Duodenal mucosa (tissue), 2 donors: ENCODE data around the gene CISH.

Experiments used
- H3K27ac ChIP-seq: one replicate; pipeline ENCODE4 v1.7.0; 2013; ENCODE audit warnings: low read depth, low read length
- H3K27me3 ChIP-seq, 2 donors: one replicate each; pipeline ENCODE4 v1.7.0; 2013; ENCODE audit warnings: low read length in 2 of 2, control low read depth in 1 of 2; ENCODE audit not compliant: insufficient read depth in 2 of 2, control insufficient read depth in 1 of 2
- H3K36me3 ChIP-seq, 2 donors: one replicate each; pipeline ENCODE4 v1.7.0; 2013; ENCODE audit warnings: low read length in 2 of 2, control low read depth in 1 of 2; ENCODE audit not compliant: insufficient read depth in 2 of 2, control insufficient read depth in 1 of 2
- H3K4me1 ChIP-seq, 2 donors: one replicate each; pipeline ENCODE4 v1.7.0; 2013; ENCODE audit warnings: low read length in 2 of 2, control low read depth in 1 of 2; ENCODE audit not compliant: insufficient read depth in 2 of 2, control insufficient read depth in 1 of 2
- H3K4me3 ChIP-seq, 2 donors: one replicate each; pipeline ENCODE4 v1.7.0; 2013; ENCODE audit warnings: low read length in 2 of 2, low read depth in 1 of 2
- H3K9ac ChIP-seq, 2 donors: one replicate each; pipeline ENCODE4 v1.7.0; 2013; ENCODE audit warnings: low read length in 2 of 2, low read depth in 1 of 2
- H3K9me3 ChIP-seq, 2 donors: one replicate each; pipeline ENCODE4 v1.7.0; 2013; ENCODE audit warnings: low read length in 2 of 2, control low read depth in 1 of 2; ENCODE audit not compliant: control insufficient read depth in 1 of 2

The CISH gene

GRCh38 chr3:50616770-50617095 lies 5.2 kb upstream of the CISH start:
- Histone ChIP-seq H3K9ac (peak overlapping the region; percentile 42 to 68), H3K4me3 (peak overlapping the region; percentile 84 to 86), H3K36me3 (no peaks in the 10 kb centered on the region), H3K4me1 (peaks cover 43 to 54% of the 10 kb centered on the region in 2 donors), H3K27ac (peak overlapping the region; percentile 67), H3K9me3 (no peaks in the 10 kb centered on the region), H3K27me3 (no peaks in the 10 kb centered on the region)

GRCh38 chr3:50616003-50616769 lies 4.6 kb upstream of the CISH start:
- Histone ChIP-seq H3K27me3 (no peaks in the 10 kb centered on the region), H3K4me3 (peak overlapping the region; percentile 84 to 86), H3K27ac (peak overlapping the region; percentile 67), H3K9ac (peak overlapping the region; percentile 42 to 68), H3K4me1 (peaks cover 43 to 54% of the 10 kb centered on the region in 2 donors), H3K9me3 (no peaks in the 10 kb centered on the region), H3K36me3 (no peaks in the 10 kb centered on the region)

- Histone ChIP-seq H3K9me3 (no peaks in the 10 kb centered on the region), H3K4me1 (peaks cover 49 to 56% of the 10 kb centered on the region in 2 donors), H3K36me3 (peaks cover 0 to under 1% of the 10 kb centered on the region in 2 donors), H3K9ac (no peak overlapping the region), H3K27me3 (no peaks in the 10 kb centered on the region), H3K27ac (no peak overlapping the region), H3K4me3 (no peak overlapping the region)
Measured at GRCh38 chr3:50615190-50615589, 3.6 kb upstream of the CISH start.

- peaks cover 7 to 10% of the 10 kb centered on the region in 2 donors for H3K36me3 ChIP-seq
- peaks cover 47 to 60% of the 10 kb centered on the region in 2 donors for H3K4me1 ChIP-seq
- no peaks in the 10 kb centered on the region for H3K9me3 ChIP-seq
- peak overlapping the region; percentile 54 to 89 for H3K4me3 ChIP-seq
- no peaks in the 10 kb centered on the region for H3K27me3 ChIP-seq
- peak overlapping the region; percentile 89 for H3K27ac ChIP-seq
- peak overlapping the region; percentile 43 to 88 for H3K9ac ChIP-seq
Measured at GRCh38 chr3:50612970-50613846, 1.6 kb upstream of the CISH start.

GRCh38 chr3:50612234-50612882 lies 784 bp upstream of the CISH start:
- peak overlapping the region; percentile 89 for H3K27ac ChIP-seq

GRCh38 chr3:50610992-50611463 lies 546 bp downstream of the CISH start:
- Histone ChIP-seq H3K4me1 (peaks cover 55 to 66% of the 10 kb centered on the region in 2 donors), H3K27ac (peak overlapping the region; percentile 89), H3K4me3 (peak overlapping the region; percentile 89 to 92), H3K9ac (peak overlapping the region; percentile 88 to 97), H3K9me3 (no peaks in the 10 kb centered on the region), H3K27me3 (no peaks in the 10 kb centered on the region), H3K36me3 (peaks cover 24 to 29% of the 10 kb centered on the region in 2 donors)

More at GRCh38 chr3:50612234-50612882, 784 bp upstream of the CISH start:
- peak overlapping the region; percentile 43 to 88 for H3K9ac ChIP-seq
- no peaks in the 10 kb centered on the region for H3K9me3 ChIP-seq
- peak overlapping the region; percentile 54 to 89 for H3K4me3 ChIP-seq
- no peaks in the 10 kb centered on the region for H3K27me3 ChIP-seq
- H3K36me3 ChIP-seq, result peaks cover 15 to 16% of the 10 kb centered on the region in 2 donors
- H3K4me1 ChIP-seq, result peaks cover 43 to 60% of the 10 kb centered on the region in 2 donors

GRCh38 chr3:50610181-50610971 lies 1.2 kb downstream of the CISH start:
- Histone ChIP-seq H3K4me3 (peak overlapping the region; percentile 89 to 92), H3K27ac (peak overlapping the region; percentile 89), H3K9ac (peak overlapping the region; percentile 88 to 97), H3K27me3 (no peaks in the 10 kb centered on the region), H3K9me3 (no peaks in the 10 kb centered on the region), H3K36me3 (peaks cover 24 to 34% of the 10 kb centered on the region in 2 donors), H3K4me1 (peaks cover 62 to 70% of the 10 kb centered on the region in 2 donors)

GRCh38 chr3:50609763-50610085 lies 1.9 kb downstream of the CISH start:
- H3K27ac ChIP-seq, result peak overlapping the region; percentile 37
- H3K27me3 ChIP-seq, result no peaks in the 10 kb centered on the region
- peak overlapping the region; percentile 88 to 97 for H3K9ac ChIP-seq
- H3K9me3 ChIP-seq, result no peaks in the 10 kb centered on the region
- H3K4me1 ChIP-seq, result peaks cover 67 to 74% of the 10 kb centered on the region in 2 donors
- peaks cover 28 to 40% of the 10 kb centered on the region in 2 donors for H3K36me3 ChIP-seq
- peak overlapping the region; percentile 89 to 92 for H3K4me3 ChIP-seq

GRCh38 chr3:50609071-50609762 lies 2.4 kb downstream of the CISH start:
- peak overlapping the region; percentile 88 to 97 for H3K9ac ChIP-seq
- H3K36me3 ChIP-seq, result peaks cover 32 to 44% of the 10 kb centered on the region in 2 donors
- peak overlapping the region; percentile 89 to 92 for H3K4me3 ChIP-seq
- no peaks in the 10 kb centered on the region for H3K9me3 ChIP-seq
- peaks cover 71 to 77% of the 10 kb centered on the region in 2 donors for H3K4me1 ChIP-seq
- no peaks in the 10 kb centered on the region for H3K27me3 ChIP-seq
- H3K27ac ChIP-seq, result peak overlapping the region; percentile 37
